ENCODE measurements around the gene CFAP221. TPM values are rescaled to one million over a fixed set of nuclear protein-coding genes. Genes with fewer than 3 reads are reported as not detected.

CFAP221 gene
- total and polyA plus RNA-seq, 7 experiments from 2014 or later, result not detected

GRCh38 chr2:119553687-119554344 is 9.6 kb downstream of the CFAP221 start:
- H3K36me3 ChIP-seq (ENCODE audit: control insufficient read depth in 2 of 3, insufficient read depth in 3 of 3, low read length in 3 of 3), result no peaks in the 10 kb centered on the region
- intact Hi-C loops (cut with micrococcal nuclease), result no loop called here
- Mint-ChIP-seq H3K4me3 (no peak overlapping the region), H3K27me3 (peaks cover 3 to 43% (median 21%) of the 10 kb centered on the region in 5 donors), H3K36me3 (no peaks in the 10 kb centered on the region), H3K9me3 (no peaks in the 10 kb centered on the region), H3K27ac (no peak overlapping the region), H3K4me1 (no peaks in the 10 kb centered on the region)
- H3K27ac ChIP-seq (ENCODE audit: low read depth, low read length), result no peak overlapping the region
- no peaks in the 10 kb centered on the region for H3K9me3 ChIP-seq (ENCODE audit: control insufficient read depth in 2 of 3, low read length in 3 of 3)
- CTCF ChIA-PET, result no interaction called here
- H3K4me1 ChIP-seq (ENCODE audit: control insufficient read depth in 2 of 2, insufficient read depth in 2 of 2, low read length in 2 of 2), result no peaks in the 10 kb centered on the region
- no peaks in the 10 kb centered on the region for H3K27me3 ChIP-seq (ENCODE audit: control insufficient read depth in 2 of 2, insufficient read depth in 2 of 2, low read length in 2 of 2)
- no peak for DNase-seq
- no peak for ATAC-seq
- H3K4me3 ChIP-seq (ENCODE audit: low read length), result no peak overlapping the region
- POLR2A ChIA-PET, result no interaction called here

GRCh38 chr2:119565481-119565880 is 21.2 kb downstream of the CFAP221 start:
- H3K4me3 Mint-ChIP-seq, result no peak overlapping the region
- Histone ChIP-seq H3K27me3 (ENCODE audit: control insufficient read depth in 2 of 2, insufficient read depth in 2 of 2, low read length in 2 of 2) (no peaks in the 10 kb centered on the region), H3K36me3 (ENCODE audit: control insufficient read depth in 2 of 3, insufficient read depth in 3 of 3, low read length in 3 of 3) (no peaks in the 10 kb centered on the region), H3K27ac (ENCODE audit: low read depth, low read length) (no peak overlapping the region), H3K9me3 (ENCODE audit: control insufficient read depth in 2 of 3, low read length in 3 of 3) (no peaks in the 10 kb centered on the region), H3K4me3 (ENCODE audit: low read length) (no peak overlapping the region), H3K4me1 (ENCODE audit: control insufficient read depth in 2 of 2, insufficient read depth in 2 of 2, low read length in 2 of 2) (no peaks in the 10 kb centered on the region)
- peaks cover 0 to 16% (median 3%) of the 10 kb centered on the region in 5 donors for H3K27me3 Mint-ChIP-seq
- no peak for DNase-seq
- intact Hi-C loops (cut with micrococcal nuclease), result no loop called here
- POLR2A ChIA-PET, result no interaction called here
- H3K4me1 Mint-ChIP-seq, result peaks cover 0 to 2% (median 0%) of the 10 kb centered on the region in 7 donors
- peaks cover 0 to 26% (median 5%) of the 10 kb centered on the region in 11 donors for H3K9me3 Mint-ChIP-seq
- ATAC-seq, result no peak
- H3K36me3 Mint-ChIP-seq, result peaks cover 0 to 7% (median 0%) of the 10 kb centered on the region in 5 donors
- CTCF ChIA-PET, result no interaction called here
- no peak overlapping the region for H3K27ac Mint-ChIP-seq

GRCh38 chr2:119567292-119567691 is 23.0 kb downstream of the CFAP221 start:
- H3K27me3 Mint-ChIP-seq, result peaks cover 0 to 18% (median 4%) of the 10 kb centered on the region in 5 donors
- Histone ChIP-seq H3K27me3 (ENCODE audit: control insufficient read depth in 2 of 2, insufficient read depth in 2 of 2, low read length in 2 of 2) (no peaks in the 10 kb centered on the region), H3K4me3 (ENCODE audit: low read length) (no peak overlapping the region), H3K9me3 (ENCODE audit: control insufficient read depth in 2 of 3, low read length in 3 of 3) (no peaks in the 10 kb centered on the region), H3K36me3 (ENCODE audit: control insufficient read depth in 2 of 3, insufficient read depth in 3 of 3, low read length in 3 of 3) (no peaks in the 10 kb centered on the region), H3K4me1 (ENCODE audit: control insufficient read depth in 2 of 2, insufficient read depth in 2 of 2, low read length in 2 of 2) (no peaks in the 10 kb centered on the region), H3K27ac (ENCODE audit: low read depth, low read length) (no peak overlapping the region)
- peaks cover 0 to 28% (median 5%) of the 10 kb centered on the region in 11 donors for H3K9me3 Mint-ChIP-seq
- intact Hi-C loops (cut with micrococcal nuclease), result no loop called here
- H3K27ac Mint-ChIP-seq, result no peak overlapping the region
- no peak overlapping the region for H3K4me3 Mint-ChIP-seq
- peaks cover 0 to 2% (median 0%) of the 10 kb centered on the region in 7 donors for H3K4me1 Mint-ChIP-seq
- DNase-seq (no peak), ATAC-seq (no peak)
- CTCF ChIA-PET, result no interaction called here
- POLR2A ChIA-PET, result interaction anchor here (0.6 kb wide), 1 partner anchor 18 kb away, joined by 3 read pairs; no protein-coding TSS in a partner anchor
- H3K36me3 Mint-ChIP-seq, result peaks cover 0 to 7% (median 0%) of the 10 kb centered on the region in 5 donors

- Histone ChIP-seq H3K36me3 (ENCODE audit: control insufficient read depth in 2 of 3, insufficient read depth in 3 of 3, low read length in 3 of 3) (no peaks in the 10 kb centered on the region), H3K27ac (ENCODE audit: low read depth, low read length) (no peak overlapping the region), H3K4me3 (ENCODE audit: low read length) (no peak overlapping the region), H3K27me3 (ENCODE audit: control insufficient read depth in 2 of 2, insufficient read depth in 2 of 2, low read length in 2 of 2) (no peaks in the 10 kb centered on the region), H3K9me3 (ENCODE audit: control insufficient read depth in 2 of 3, low read length in 3 of 3) (no peaks in the 10 kb centered on the region), H3K4me1 (ENCODE audit: control insufficient read depth in 2 of 2, insufficient read depth in 2 of 2, low read length in 2 of 2) (no peaks in the 10 kb centered on the region)
- no peaks in the 10 kb centered on the region for H3K4me1 Mint-ChIP-seq
- ATAC-seq, result no peak
- CTCF ChIA-PET, result no interaction called here
- H3K9me3 Mint-ChIP-seq, result peaks cover 0 to 21% (median 4%) of the 10 kb centered on the region in 11 donors
- intact Hi-C loops (cut with micrococcal nuclease), result no loop called here
- no peak overlapping the region for H3K4me3 Mint-ChIP-seq
- no peak for DNase-seq
- H3K36me3 Mint-ChIP-seq, result peaks cover 0 to 8% (median 0%) of the 10 kb centered on the region in 5 donors
- POLR2A ChIA-PET, result no interaction called here
- H3K27me3 Mint-ChIP-seq, result peaks cover 7 to 39% (median 20%) of the 10 kb centered on the region in 5 donors
- H3K27ac Mint-ChIP-seq, result no peak overlapping the region
These were observed 30.0 kb downstream of the CFAP221 start for GRCh38 chr2:119574108-119574815.

GRCh38 chr2:119574864-119575263 is 30.6 kb downstream of the CFAP221 start:
- no peaks in the 10 kb centered on the region for H3K4me1 ChIP-seq (ENCODE audit: control insufficient read depth in 2 of 2, insufficient read depth in 2 of 2, low read length in 2 of 2)
- Mint-ChIP-seq H3K9me3 (peaks cover 0 to 15% (median 0%) of the 10 kb centered on the region in 11 donors), H3K27me3 (peaks cover 7 to 35% (median 20%) of the 10 kb centered on the region in 5 donors), H3K4me3 (no peak overlapping the region), H3K4me1 (no peaks in the 10 kb centered on the region), H3K36me3 (peaks cover 0 to 8% (median 0%) of the 10 kb centered on the region in 5 donors), H3K27ac (no peak overlapping the region)
- no peak for DNase-seq
- no peaks in the 10 kb centered on the region for H3K36me3 ChIP-seq (ENCODE audit: control insufficient read depth in 2 of 3, insufficient read depth in 3 of 3, low read length in 3 of 3)
- H3K4me3 ChIP-seq (ENCODE audit: low read length), result no peak overlapping the region
- no peak for ATAC-seq
- intact Hi-C loops (cut with micrococcal nuclease), result no loop called here
- ChIA-PET POLR2A (no interaction called here), CTCF (no interaction called here)
- H3K27me3 ChIP-seq (ENCODE audit: control insufficient read depth in 2 of 2, insufficient read depth in 2 of 2, low read length in 2 of 2), result no peaks in the 10 kb centered on the region
- no peak overlapping the region for H3K27ac ChIP-seq (ENCODE audit: low read depth, low read length)
- H3K9me3 ChIP-seq (ENCODE audit: control insufficient read depth in 2 of 3, low read length in 3 of 3), result no peaks in the 10 kb centered on the region

- H3K27ac Mint-ChIP-seq, result no peak overlapping the region
- Histone ChIP-seq H3K27ac (ENCODE audit: low read depth, low read length) (no peak overlapping the region), H3K9me3 (ENCODE audit: control insufficient read depth in 2 of 3, low read length in 3 of 3) (no peaks in the 10 kb centered on the region), H3K4me1 (ENCODE audit: control insufficient read depth in 2 of 2, insufficient read depth in 2 of 2, low read length in 2 of 2) (no peaks in the 10 kb centered on the region), H3K4me3 (ENCODE audit: low read length) (no peak overlapping the region), H3K27me3 (ENCODE audit: control insufficient read depth in 2 of 2, insufficient read depth in 2 of 2, low read length in 2 of 2) (no peaks in the 10 kb centered on the region), H3K36me3 (ENCODE audit: control insufficient read depth in 2 of 3, insufficient read depth in 3 of 3, low read length in 3 of 3) (no peaks in the 10 kb centered on the region)
- ATAC-seq (no peak), DNase-seq (no peak)
- ChIA-PET POLR2A (no interaction called here), CTCF (no interaction called here)
- H3K9me3 Mint-ChIP-seq, result peaks cover 0 to 10% (median 0%) of the 10 kb centered on the region in 11 donors
- H3K36me3 Mint-ChIP-seq, result peaks cover 0 to 8% (median 0%) of the 10 kb centered on the region in 5 donors
- no peaks in the 10 kb centered on the region for H3K4me1 Mint-ChIP-seq
- peaks cover 7 to 35% (median 19%) of the 10 kb centered on the region in 5 donors for H3K27me3 Mint-ChIP-seq
- no peak overlapping the region for H3K4me3 Mint-ChIP-seq
- intact Hi-C loops (cut with micrococcal nuclease), result no loop called here
These were observed 31.2 kb downstream of the CFAP221 start for GRCh38 chr2:119575439-119575838.
